Activated CD8-positive, alpha-beta memory T cell treated with anti-CD3 and anti-CD28 coated beads, Interleukin-2, amount 50 U/mL, for 4 hours (primary cell): Measurements from ENCODE around the gene TSTD1.

Experiments
- DNase-seq: peaks from one replicate; pipeline ENCODE4 v3.0.0-alpha.2; 2020

The TSTD1 gene, protein sequence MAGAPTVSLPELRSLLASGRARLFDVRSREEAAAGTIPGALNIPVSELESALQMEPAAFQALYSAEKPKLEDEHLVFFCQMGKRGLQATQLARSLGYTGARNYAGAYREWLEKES

DNA sequence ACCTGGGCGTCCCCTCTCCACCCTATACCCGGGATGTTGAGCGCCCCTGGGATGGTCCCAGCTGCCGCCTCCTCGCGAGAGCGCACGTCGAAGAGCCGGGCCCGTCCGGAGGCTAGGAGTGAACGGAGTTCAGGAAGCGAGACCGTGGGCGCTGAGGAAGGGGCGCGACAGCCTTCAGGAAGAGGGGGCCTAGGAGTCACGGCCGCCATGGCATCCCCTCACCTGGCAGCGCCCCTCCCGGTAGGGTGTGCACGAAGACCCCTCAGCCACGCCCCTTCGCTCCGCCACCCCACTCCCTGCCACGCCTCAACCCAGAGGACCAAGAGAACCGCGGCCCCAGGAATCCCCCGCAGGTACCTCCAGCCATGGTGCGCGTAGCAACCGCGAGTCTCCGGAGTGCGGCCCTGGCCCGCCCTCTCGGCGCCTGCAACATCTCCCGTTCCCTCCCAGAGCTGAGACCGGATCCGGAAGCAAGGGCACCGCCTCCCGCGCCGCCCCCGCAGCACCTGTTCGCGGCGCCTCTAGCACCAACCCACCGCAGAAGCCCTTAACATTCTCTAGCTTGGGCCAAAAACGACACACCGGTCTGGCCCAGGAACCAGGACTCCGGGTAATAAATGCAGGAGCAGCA lies at the start of gene TSTD1:
Gene TSTD1, minus strand, starts transcription at position 442 of the 631 bp plus-strand sequence. Its CDS starts 75 bp downstream, at position 367.
- DNase-seq, result peak; percentile 85

DNA sequence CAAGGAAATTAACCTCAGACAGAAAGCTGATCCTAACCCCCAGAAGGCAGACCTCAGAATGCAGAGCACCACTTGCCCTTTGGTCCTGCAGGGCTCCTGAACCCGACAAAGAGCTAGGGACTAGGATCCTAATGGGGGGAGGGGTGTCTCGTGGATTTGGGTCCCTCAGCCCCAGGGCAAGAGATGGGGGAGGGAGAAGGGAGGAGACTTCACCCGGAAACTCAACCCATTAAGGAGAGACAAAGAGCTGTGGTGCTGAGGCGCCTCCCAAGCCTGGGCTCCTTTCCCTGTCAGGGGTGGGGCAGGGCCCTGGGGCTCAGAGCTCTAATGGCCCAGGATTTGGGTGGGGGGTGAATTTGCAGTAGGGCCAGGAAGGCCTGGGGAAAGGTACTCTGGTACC lies 47.7 kb upstream of the TSTD1 start:
- no peak for DNase-seq

DNA sequence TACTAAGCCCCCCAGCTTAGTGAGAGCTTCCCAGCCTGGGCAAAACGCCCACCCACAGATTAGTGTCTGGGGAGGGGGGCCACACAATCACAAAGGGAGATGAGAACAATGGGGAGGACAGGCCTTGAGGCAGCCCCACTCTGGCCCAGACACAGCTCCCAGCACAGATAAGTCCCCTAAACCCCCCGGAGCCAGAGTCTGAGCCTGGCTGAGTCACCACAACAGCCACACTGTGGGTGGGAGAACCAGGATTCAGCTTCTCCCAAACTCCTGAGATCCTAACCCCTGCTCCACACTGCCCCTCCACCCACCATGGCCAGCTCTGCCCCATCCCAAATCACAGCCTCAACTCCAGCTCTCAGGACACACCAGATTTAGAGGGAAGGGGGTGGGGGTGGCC lies 46.4 kb upstream of the TSTD1 start:
- DNase-seq, result no peak

DNA sequence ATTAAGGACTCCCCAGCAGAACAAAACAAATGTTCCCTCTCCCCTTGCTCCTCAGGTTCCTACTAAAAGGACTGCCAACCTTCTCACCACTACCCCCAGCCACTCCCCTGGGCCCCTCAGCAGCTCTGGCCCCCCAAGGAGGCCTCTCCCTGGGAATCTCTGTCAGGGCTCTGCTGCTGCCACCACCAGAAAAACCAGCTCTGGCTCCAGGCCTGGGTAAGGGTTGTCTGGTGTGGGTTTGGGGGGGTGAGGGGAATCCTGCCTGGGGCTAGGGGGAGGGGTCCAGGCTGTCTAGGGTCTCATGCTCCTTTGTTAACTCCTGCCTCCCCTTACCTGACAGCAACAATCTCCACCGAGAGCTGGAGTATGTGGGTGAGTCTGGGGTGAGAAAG lies 45.8 kb upstream of the TSTD1 start:
- DNase-seq, result no peak

DNA sequence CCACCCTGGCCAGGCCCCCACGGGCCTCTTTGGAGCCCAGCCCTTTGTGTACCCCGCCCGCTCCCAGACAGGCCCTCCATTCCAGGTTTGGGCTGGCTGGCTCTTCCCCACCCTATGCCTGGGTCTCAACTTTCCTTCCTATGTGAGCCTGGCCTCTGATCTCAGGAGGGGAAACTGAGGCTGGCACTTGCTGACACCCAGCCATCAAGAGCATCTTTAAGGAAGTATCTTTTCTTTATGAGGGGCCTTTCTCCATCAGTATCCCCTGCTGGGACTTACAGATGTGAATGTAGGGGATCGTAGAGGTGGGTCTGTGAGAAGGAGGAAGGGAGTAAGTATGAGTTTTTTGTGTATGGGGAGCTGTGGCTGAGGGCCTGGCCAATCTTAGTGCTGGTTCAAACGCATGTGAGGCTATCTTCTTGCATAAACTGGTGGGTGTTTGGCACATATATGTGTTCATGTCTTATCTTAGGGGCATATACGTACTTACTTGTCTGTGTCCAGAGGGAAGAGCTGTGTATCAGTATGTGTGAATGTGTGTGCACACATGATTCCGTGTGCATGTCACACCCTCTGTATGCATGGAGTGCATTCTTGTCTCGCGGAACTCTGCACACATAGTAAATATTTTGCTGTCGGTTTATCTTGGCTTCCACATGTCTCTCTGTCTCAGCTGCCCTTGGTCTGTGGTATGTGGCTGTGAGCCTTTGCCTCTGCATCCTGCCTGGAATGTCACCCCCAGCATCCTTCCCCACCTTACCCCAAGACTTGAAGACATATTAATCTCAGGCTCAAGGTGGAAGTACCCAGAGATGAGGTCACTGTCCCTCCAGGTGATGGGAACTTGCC lies 45.2 kb upstream of the TSTD1 start:
- no peak for DNase-seq

DNA sequence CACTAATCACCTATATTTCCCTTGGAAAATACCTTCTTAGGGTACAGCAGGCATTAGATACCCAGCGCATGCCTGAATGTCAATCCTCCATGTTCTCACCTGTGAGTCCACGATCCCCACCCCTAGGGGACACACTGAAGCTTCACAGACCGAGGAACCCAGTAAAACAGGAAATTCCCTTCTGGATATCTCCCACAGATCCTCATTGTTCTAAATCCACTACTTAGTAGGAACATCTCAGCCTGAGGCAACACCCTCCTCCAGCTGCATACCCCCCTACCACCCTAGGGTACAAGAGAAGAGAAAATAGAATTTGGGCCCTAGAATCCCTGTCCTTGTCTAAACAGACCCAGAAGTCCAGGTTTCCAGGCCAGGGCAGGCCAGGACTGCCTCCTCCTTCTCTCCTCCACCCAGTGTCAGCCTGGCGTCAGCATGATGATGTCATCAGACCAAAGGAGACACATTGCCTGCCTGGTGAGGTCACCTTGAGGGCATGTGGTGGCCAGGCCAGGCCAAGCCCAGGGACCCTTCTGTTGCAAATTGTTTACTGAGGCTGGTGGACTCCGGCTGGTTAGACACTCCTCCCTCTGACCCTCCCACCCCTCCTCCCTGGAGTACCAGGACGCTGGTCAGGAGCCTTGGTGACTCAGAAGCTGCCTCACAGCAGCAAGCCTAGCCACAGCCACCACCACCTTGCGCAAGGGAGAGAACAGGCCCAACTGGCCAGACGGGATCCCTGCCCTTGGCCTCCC lies 44.4 kb upstream of the TSTD1 start:
- DNase-seq, result no peak

DNA sequence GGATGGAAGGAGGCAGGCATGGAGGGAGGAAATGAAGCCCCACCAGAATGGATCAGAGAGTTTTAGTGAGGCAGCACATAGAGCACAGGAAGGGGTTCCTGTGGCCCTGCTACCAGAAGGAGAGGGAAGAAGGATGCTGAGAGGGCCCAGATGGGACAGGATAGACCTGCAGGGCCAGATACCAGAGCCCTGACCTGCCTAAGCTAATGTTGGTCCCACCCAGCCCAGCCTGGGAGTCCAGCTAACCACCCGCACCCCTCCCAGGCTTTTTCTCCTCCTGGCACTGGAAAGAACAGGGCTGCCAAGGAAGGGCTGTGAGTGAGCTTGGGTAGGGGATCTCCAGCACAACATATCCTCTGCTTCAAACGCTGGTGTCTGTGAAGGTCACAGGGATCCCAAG lies 43.7 kb upstream of the TSTD1 start:
- DNase-seq, result no peak

DNA sequence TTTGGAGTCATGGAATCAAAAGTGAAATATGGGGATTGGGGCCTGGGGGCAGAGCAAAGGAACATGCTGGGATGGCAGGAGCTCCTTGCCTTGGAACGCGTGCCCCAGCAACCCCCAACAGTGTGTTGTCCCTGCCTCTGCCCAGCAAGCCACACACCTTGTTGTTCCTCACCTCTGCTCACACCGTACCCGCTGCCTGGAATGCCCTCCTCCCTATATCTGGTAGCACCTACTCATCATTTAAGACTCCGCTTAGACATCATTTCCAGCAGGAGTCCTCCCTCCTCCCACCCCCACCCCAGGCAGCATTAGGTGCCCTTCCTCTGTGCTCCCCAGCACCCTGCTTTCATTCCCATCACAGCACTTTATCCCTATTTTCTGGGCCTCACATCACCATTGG lies 42.8 kb upstream of the TSTD1 start:
- no peak for DNase-seq

DNA sequence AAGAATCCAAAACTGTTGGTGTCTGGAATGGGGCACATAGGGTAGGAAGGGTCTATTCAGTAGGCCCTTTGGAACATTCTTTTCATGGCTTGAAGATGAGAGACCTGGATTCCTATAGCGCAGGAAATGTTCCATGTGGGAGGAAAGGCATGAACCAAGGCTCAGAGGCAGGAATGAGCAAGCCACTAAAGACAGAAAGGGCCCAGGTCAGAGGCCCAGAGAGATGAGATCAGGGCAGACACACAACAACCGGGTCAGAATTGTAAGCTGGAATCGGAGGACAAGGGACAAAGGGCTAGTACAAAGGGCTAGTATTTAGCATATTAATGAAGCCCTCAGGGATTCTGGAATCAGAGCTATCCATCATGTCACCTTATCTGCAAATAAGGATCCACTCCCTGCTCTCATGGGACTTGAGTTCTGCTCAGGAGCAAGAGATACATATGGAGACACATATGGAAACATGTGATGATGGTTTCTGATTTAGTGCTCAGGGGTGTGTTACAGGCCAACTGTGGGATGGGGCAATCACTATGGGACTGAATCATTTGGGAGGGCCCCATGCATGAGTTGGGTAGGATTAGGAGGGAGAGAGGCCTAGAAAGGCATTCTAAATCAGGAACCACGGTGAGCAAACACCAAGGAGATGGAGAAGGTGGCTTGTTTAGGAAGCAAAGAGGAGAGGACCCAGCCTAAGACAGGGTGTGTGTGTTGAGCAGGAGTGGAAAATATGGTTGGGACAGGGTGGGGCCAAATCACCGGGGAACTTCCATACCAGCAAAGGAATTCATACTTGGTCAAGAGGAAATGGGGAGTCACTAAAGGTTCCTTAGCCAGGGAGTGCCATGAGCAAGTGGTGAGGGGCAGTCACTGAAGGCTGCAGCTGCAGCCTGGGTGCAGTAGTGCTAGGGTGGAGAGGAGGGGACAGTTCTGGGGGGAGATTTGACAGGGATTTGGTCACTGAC lies 42.0 kb upstream of the TSTD1 start:
- DNase-seq, result no peak

DNA sequence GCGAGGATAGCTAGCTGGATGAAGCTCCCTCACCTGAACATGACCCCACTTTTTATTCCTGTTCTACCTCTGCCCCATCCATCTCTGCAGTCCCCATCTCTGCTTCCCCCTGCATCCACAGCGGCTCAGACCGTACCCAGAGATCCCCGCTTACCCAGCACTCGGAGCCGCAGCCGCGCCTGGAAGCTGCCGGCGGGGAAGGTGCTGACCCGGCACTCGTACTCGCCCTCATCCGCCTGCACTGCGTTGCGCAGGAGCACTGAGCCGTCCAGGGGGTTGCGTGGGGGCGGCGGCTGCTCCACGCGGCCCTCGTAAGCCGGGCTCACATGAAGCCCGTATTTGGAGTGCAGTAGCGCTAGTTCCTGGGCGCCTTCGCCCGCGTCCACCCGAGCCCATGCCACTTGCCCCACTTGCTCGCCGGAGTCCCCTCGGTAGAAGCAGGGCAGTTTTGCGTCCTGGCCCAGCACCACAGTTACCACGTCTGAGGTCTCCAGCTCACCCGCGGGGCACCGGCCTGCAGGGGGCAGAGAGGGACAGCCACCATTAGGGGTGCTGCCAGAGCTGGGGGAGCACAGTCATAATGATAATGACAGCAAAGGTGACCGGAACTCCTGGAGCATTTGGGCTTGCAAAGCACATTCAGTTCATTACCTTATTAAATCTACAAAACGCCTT lies 40.8 kb upstream of the TSTD1 start:
- no peak for DNase-seq

DNA sequence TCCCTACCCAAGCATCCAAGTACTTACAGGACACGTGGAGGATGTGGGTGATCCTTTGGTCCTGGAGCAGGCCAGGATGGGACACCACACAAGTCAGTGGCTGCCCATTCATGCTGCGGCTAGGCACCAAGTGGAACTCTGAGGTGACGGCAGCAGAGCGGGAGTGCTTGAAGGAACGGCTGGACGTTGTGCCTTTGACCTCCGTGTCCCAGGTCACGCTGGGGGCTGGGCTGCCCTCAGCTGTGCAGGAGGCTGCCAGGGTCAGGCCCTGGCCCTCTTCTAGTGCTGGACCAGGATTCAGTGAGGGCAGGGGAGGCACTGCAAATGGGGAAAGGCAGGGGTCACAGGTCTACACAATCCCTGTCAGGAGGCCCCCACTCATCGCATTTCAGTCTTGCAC lies 38.7 kb upstream of the TSTD1 start:
- no peak for DNase-seq

DNA sequence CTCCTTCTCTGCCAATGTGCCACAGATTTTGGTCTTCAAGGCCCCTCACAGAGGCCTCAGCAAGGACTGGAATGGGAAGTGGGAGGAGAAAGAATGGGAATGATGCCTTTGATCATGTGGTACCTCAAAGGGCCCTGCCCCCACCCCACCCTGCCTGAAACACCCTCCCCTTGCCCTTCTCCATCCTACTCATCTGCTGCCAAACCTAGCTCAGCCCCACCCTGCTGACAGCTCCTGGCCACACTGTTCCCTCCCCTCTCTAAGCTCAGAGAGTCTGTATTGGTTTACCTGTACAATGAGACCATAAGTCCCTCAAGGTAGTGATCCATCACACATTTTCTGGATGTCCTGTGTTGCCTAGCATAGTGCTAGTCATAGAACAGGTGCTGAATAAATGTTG lies 37.6 kb upstream of the TSTD1 start:
- no peak for DNase-seq

DNA sequence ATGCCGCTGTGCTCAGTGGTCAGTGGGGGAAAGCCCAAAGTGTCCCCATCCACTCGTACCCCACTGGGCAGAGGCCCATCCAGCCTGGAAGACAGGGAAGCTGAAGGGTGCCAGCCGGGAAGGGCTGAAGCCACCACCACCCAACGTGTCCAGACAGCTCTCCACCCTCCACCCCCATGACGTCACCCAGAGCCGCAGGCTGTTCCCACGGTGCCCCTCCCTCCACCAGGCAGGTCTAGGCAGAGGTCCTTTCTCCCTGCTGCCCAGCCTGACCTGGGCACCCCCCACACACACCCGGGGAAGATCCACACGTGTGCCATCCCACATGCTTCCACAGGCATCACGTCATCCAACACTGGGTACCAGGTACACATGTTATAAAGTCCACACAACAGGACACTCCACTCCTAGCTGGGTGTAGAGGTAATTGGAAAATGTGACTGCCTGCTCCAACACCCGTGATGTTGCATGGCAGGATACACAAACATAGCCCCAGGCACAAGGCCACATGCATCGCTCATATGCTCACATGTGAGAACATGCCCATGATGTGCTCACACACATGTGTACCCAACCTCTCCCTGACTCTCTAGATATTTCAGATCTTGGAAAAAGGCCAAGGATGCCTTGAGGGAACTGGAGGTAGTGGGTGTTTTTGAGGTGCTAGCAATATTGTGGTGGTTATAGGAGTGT lies 36.1 kb upstream of the TSTD1 start:
- DNase-seq, result no peak

DNA sequence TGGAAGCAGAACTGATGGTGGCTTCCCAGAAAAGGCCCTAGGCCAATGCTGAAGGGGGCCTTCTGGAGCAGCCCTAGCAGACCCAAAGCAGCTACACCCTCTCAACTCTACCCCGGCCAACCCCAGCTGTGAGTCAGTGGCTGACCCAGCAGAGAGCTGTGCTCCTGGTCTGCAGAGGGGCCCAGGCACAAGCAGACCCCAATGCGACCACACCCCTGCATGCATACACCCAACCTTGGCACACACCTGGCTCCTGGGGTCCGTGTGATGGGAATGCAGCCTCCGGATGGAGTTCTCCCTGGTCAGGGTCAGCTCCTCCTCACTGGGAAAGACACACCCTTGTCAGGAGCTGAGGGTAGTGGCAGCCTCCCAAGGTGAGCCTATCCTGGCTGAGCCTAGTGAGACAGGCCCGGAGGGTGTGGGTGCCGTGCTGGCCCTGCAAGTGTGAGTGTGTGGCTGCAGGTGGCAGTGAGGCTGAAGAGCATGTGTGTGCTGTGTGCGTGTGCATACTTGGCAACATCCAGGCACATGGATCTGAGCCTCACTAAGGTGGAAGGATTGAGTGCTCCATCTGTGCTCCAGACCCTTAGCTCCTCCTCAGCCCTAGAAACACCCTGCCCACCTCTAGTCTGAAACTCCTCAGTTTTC lies 34.8 kb upstream of the TSTD1 start:
- DNase-seq, result no peak

DNA sequence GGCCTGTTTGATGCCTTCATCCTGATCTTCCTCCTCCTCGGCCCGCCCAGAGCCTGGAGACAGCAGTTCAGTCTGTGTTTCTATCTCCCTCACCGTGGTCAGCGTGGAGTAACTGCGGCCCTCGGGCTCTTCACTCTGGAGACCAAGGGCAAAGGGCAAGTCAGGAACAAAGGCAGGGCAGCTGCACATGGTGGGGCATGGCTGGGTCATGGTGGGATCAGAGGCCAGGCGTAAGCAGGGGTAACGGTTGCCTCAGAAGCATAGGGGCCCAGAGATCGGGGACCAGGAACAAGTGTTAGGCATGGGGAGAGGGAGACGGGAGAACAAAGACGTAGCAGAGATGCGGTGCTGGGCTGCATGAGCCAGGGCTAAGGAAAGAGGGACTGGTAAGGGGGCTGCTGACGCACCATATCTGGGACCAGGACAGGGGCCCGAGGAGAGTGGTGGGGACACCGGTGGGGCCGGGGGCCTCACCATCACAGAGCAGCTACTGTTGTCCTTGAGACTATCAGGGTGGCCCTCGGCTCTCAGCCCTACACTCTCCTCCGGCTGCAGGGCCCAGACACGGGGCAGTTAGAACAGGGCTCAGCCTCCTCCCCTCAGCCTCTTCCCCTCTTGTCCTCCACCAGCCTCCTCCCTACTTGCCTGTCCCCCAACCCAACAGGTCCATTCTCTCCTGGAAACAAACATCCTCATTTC lies 34.1 kb upstream of the TSTD1 start:
- no peak for DNase-seq

DNA sequence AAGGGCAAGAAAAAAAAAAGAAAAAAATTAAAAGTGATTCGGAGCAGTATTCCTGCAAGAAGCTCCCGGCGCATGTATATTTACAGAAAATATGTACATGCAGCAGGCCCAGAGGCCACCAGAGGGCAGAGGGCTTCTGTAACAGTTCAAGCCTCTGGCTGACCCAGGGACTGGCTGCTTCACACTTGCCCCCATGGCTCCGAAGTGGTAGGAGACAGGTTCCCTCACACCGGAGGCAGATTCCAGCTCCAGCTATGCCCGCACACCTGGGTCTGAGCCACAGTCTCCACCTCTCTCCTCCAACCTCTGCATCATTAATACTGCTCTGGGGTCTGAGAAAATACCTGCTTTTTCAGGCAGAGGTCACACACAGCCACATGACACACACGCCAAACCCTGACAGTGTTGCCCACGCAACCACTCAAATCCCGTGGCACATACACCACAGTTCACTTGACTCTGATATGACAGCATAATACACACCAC lies 33.2 kb upstream of the TSTD1 start:
- DNase-seq, result peak; percentile 54

DNA sequence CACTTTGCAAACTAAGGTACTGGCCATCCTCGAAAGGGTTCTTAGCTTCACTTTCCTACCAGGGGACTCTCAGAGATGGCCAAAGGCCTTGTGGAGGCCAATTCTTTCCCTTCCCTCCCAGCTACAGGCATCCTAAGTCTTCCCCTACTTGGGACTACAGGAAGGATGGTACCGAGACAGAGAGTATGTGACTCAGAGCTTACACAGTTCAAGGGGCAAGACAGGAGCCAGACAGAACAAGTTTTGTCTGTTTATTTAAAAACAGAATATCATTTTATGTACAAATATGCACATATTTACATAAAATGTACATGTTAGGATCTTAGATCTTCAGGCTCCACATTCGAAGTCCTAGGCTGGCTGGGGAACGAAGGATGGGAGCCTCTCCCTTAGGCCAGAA lies 32.0 kb upstream of the TSTD1 start:
- no peak for DNase-seq

DNA sequence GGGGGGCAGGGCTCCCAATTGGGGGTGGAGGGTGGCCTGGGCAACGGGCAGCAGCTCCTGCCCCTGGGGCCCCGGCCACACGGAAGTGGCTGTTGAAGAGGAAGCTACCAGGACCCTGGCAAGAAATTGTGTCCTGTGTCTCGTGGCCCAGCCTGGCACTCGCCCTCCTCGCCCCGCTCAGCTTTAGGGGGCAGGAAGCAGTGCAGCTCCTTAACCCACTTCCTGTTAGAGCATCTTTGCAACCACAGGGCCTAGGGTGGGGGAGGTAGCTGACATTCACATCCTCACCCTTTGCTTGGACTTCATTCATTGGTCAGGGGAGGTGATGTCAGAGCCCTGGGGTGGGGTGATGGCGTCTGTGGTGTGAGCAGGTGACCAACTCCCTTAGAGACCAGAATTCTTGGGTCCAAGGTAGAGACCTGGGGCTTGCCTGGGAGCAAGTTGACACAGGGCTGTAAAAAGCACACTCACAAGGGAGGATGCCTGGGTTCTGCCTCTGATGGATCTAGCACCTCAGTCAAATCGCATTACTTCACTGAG lies 31.0 kb upstream of the TSTD1 start, which contains the start of gene ARHGAP30:
Gene ARHGAP30, minus strand, starts transcription at position 161 of the 540 bp plus-strand sequence. CDS start 267 bp downstream, outside the sequence.
- DNase-seq, result peak; percentile 79

DNA sequence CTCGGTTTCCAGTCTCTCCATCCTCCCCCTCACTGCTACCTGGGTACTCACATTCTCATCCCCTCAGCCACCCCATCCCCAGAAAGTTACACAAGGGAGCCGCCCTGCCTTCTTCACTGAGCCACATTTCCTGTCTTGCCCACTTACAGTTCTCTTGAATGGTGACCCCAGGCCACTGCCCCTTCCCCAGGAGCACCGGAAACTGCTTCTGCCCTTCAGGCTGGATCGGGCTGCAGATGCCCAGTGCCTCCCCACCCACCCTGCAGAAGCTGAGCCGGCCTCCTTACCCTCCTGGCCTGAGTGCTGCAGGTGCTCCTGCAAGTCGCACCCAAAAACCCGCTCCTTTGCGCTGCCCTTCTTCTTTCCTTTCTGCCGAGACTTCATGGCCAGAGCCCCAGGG lies 30.5 kb upstream of the TSTD1 start:
- no peak for DNase-seq
